Naive thymus-derived CD4-positive, alpha-beta T cell (primary cell): ENCODE measurements around the gene ANXA11. TPM values are rescaled to one million over a fixed set of nuclear protein-coding genes. Genes with fewer than 3 reads are reported as not detected.

Experiments used
- ATAC-seq: fragments of 150-1000 bp; cut with Tn5 transposase; 2 replicates; pipeline ENCODE4 v1.10.0; 2021; ENCODE audit warnings: mild to moderate bottlenecking, moderate library complexity
- CTCF ChIA-PET: fragments of 350-600 bp; sonication (Branson Sonifier 250); formaldehyde crosslinking; loops from one replicate; lab custom pipeline; 2021; ENCODE audit warnings: antibody characterized with exemption; lab: Charles Lee
- POLR2A ChIA-PET: fragments of 350-600 bp; sonication (Branson Sonifier 250); formaldehyde crosslinking; loops from one replicate; lab custom pipeline; 2021; ENCODE audit warnings: antibody characterized with exemption, inconsistent platforms; lab: Charles Lee
- DNase-seq, 9 donors: peaks; one replicate each; pipeline versions ENCODE4 v3.0.0 to v3.0.0-alpha.2; 2020 to 2022; ENCODE audit warnings: mixed read lengths in 1 of 9
- H3K27ac ChIP-seq: one replicate; pipeline ENCODE4 v1.7.0; 2013; ENCODE audit warnings: mild to moderate bottlenecking, low read depth, low read length, moderate library complexity
- H3K27me3 ChIP-seq, 2 donors: one replicate each; pipeline ENCODE4 v1.7.0; 2013; ENCODE audit warnings: low read length in 2 of 2, mild to moderate bottlenecking in 2 of 2, moderate library complexity in 2 of 2; ENCODE audit not compliant: control insufficient read depth in 2 of 2, insufficient read depth in 2 of 2
- H3K36me3 ChIP-seq, 3 experiments: 1 replicate in 2 of 3; 2 replicates in 1 of 3; pipeline ENCODE4 v1.7.0; 2013; ENCODE audit warnings: low read length in 3 of 3, mild to moderate bottlenecking in 3 of 3, moderate library complexity in 1 of 3; ENCODE audit not compliant: insufficient read depth in 3 of 3, control insufficient read depth in 2 of 3
- H3K4me1 ChIP-seq, 2 donors: one replicate each; pipeline ENCODE4 v1.7.0; 2013; ENCODE audit warnings: low read length in 2 of 2, mild to moderate bottlenecking in 2 of 2, moderate library complexity in 1 of 2; ENCODE audit not compliant: control insufficient read depth in 2 of 2, insufficient read depth in 2 of 2
- H3K4me3 ChIP-seq: 2 replicates; pipeline ENCODE4 v1.7.0; 2013; ENCODE audit warnings: mild to moderate bottlenecking, low read length
- H3K9me3 ChIP-seq, 3 experiments: 1 replicate in 2 of 3; 2 replicates in 1 of 3; pipeline ENCODE4 v1.7.0; 2013; ENCODE audit warnings: low read length in 3 of 3; ENCODE audit not compliant: control insufficient read depth in 2 of 3
- H3K27ac Mint-ChIP-seq, 9 donors: one replicate each; pipeline ENCODE4 v1.8.0; 2020 to 2022; ENCODE audit warnings: mixed read lengths in 9 of 9, mild to moderate bottlenecking in 8 of 9, moderate library complexity in 5 of 9, inconsistent platforms in 2 of 9
- H3K27me3 Mint-ChIP-seq, 5 donors: one replicate each; pipeline ENCODE4 v1.8.0; 2021 to 2022; ENCODE audit warnings: mixed read lengths in 5 of 5, mild to moderate bottlenecking in 1 of 5
- H3K36me3 Mint-ChIP-seq, 5 donors: one replicate each; pipeline ENCODE4 v1.8.0; 2020 to 2022; ENCODE audit warnings: mixed read lengths in 5 of 5, mild to moderate bottlenecking in 3 of 5, inconsistent platforms in 1 of 5
- H3K4me1 Mint-ChIP-seq, 7 donors: one replicate each; pipeline ENCODE4 v1.8.0; 2020 to 2022; ENCODE audit warnings: mixed read lengths in 7 of 7, mild to moderate bottlenecking in 3 of 7, inconsistent platforms in 1 of 7
- H3K4me3 Mint-ChIP-seq, 10 donors: one replicate each; pipeline ENCODE4 v1.8.0; 2020 to 2022; ENCODE audit warnings: mild to moderate bottlenecking in 10 of 10, mixed read lengths in 10 of 10, moderate library complexity in 6 of 10, inconsistent platforms in 2 of 10
- H3K9me3 Mint-ChIP-seq, 11 donors: one replicate each; pipeline ENCODE4 v1.8.0; 2020 to 2022; ENCODE audit warnings: mixed read lengths in 11 of 11, mild to moderate bottlenecking in 4 of 11, inconsistent platforms in 1 of 11, moderate library complexity in 1 of 11
- intact Hi-C, 2 donors: fragments of 100-400 bp; cut with micrococcal nuclease; formaldehyde crosslinking; loops; one replicate each; pipeline ENCODE4 v1.15.1; 2023
- polyA plus RNA-seq, 2 donors: library from polyadenylated mRNA; unstranded; fragments of 300-500 nt; fragmentation: Illumina TruSeq; gene quantifications; one replicate each; pipeline ENCODE4 v1.2.3, GENCODE V29; 2021
- total RNA-seq, 6 experiments: library from RNA in 5 of 6; stranded (reverse) in 5 of 6; gene quantifications; 1 replicate in 5 of 6; 2 replicates in 1 of 6; pipeline ENCODE4 v1.2.3 and lab custom pipeline; 2021 to 2026

Gene ANXA11
- total and polyA plus RNA-seq, 7 experiments from 2014 or later, result 189 to 278 (median 231) TPM

- DNase-seq (no peak), ATAC-seq (no peak)
- Histone ChIP-seq H3K27me3 (no peaks in the 10 kb centered on the region), H3K4me3 (no peak overlapping the region), H3K27ac (no peak overlapping the region), H3K9me3 (no peaks in the 10 kb centered on the region), H3K4me1 (peaks cover 31 to 46% of the 10 kb centered on the region in 2 donors), H3K36me3 (peaks cover 0 to 10% (median 6%) of the 10 kb centered on the region in 3 experiments)
- H3K4me3 Mint-ChIP-seq, result peak overlapping the region in 2 of 10 donors; percentile 6 to 39
- POLR2A ChIA-PET, result interaction anchor here (0.7 to 6.9 kb wide), 6 partner anchors 9 to 32 kb away, joined by 3 to 223 read pairs (median 4); partner anchors contain the start of gene ANXA11
- intact Hi-C loops, result loop anchor here in 1 of 2 donors (10.0 kb wide), 1 partner anchor 1119 kb away; the partner anchor contains the start of gene ZMIZ1
- peaks cover 0 to 4% (median 0%) of the 10 kb centered on the region in 11 donors for H3K9me3 Mint-ChIP-seq
- H3K4me1 Mint-ChIP-seq, result peaks cover 67 to 99% (median 98%) of the 10 kb centered on the region in 7 donors
- CTCF ChIA-PET, result interaction anchor here (0.9 to 1.9 kb wide), 4 partner anchors 11 to 39 kb away, joined by 3 to 5 read pairs (median 4); no protein-coding TSS in a partner anchor
- H3K36me3 Mint-ChIP-seq, result peaks cover 0 to 16% (median 7%) of the 10 kb centered on the region in 5 donors
- peak overlapping the region in 4 of 9 donors; percentile 28 to 65 (median 40) for H3K27ac Mint-ChIP-seq
- no peaks in the 10 kb centered on the region for H3K27me3 Mint-ChIP-seq
These were observed 21.9 kb downstream of the ANXA11 start for GRCh38 chr10:80183436-80183835.

GRCh38 chr10:80182986-80183385 is 22.4 kb downstream of the ANXA11 start:
- no peak for DNase-seq
- peaks cover 0 to 4% (median 0%) of the 10 kb centered on the region in 11 donors for H3K9me3 Mint-ChIP-seq
- H3K27ac ChIP-seq, result no peak overlapping the region
- H3K4me3 Mint-ChIP-seq, result peak overlapping the region in 3 of 10 donors; percentile 19 to 39 (median 27)
- ChIA-PET CTCF (interaction anchor here (0.9 to 1.9 kb wide), 2 partner anchors 27 to 39 kb away, joined by 3 to 5 read pairs; no protein-coding TSS in a partner anchor), POLR2A (interaction anchor here (0.7 to 6.9 kb wide), 4 partner anchors 15 to 32 kb away, joined by 3 to 223 read pairs (median 3); partner anchors contain the start of gene ANXA11)
- peaks cover 0 to 10% (median 6%) of the 10 kb centered on the region in 3 experiments for H3K36me3 ChIP-seq
- intact Hi-C loops, result loop anchor here in 1 of 2 donors (10.0 kb wide), 1 partner anchor 1118 kb away; the partner anchor contains the start of gene ZMIZ1
- peaks cover 0 to 16% (median 8%) of the 10 kb centered on the region in 5 donors for H3K36me3 Mint-ChIP-seq
- peaks cover 69 to 99% (median 98%) of the 10 kb centered on the region in 7 donors for H3K4me1 Mint-ChIP-seq
- peaks cover 27 to 42% of the 10 kb centered on the region in 2 donors for H3K4me1 ChIP-seq
- H3K27me3 Mint-ChIP-seq, result no peaks in the 10 kb centered on the region
- ATAC-seq, result no peak
- no peaks in the 10 kb centered on the region for H3K27me3 ChIP-seq
- peak overlapping the region in 5 of 9 donors; percentile 1 to 65 (median 38) for H3K27ac Mint-ChIP-seq
- no peak overlapping the region for H3K4me3 ChIP-seq
- H3K9me3 ChIP-seq, result no peaks in the 10 kb centered on the region

GRCh38 chr10:80177781-80178636 is 27.3 kb downstream of the ANXA11 start:
- H3K4me3 ChIP-seq, result no peak overlapping the region
- H3K27me3 ChIP-seq, result no peaks in the 10 kb centered on the region
- Mint-ChIP-seq H3K9me3 (no peaks in the 10 kb centered on the region), H3K4me1 (peaks cover 39 to 91% (median 74%) of the 10 kb centered on the region in 7 donors), H3K27ac (peak overlapping the region; percentile 38 to 84 (median 79)), H3K4me3 (peak overlapping the region in 1 of 10 donors; percentile 39), H3K36me3 (peaks cover 0 to 13% (median 4%) of the 10 kb centered on the region in 5 donors), H3K27me3 (no peaks in the 10 kb centered on the region)
- ATAC-seq, result no peak
- H3K27ac ChIP-seq, result no peak overlapping the region
- no peak for DNase-seq
- intact Hi-C loops, result no loop called here
- peaks cover 0 to 24% (median 6%) of the 10 kb centered on the region in 3 experiments for H3K36me3 ChIP-seq
- ChIA-PET POLR2A (interaction anchor here (1.2 to 3.9 kb wide), 3 partner anchors 10 to 27 kb away, joined by 3 to 15 read pairs (median 5); partner anchors contain the start of gene ANXA11), CTCF (interaction anchor here (0.5 to 1.1 kb wide), 4 partner anchors 10 to 122 kb away, joined by 3 read pairs; no protein-coding TSS in a partner anchor)
- H3K9me3 ChIP-seq, result no peaks in the 10 kb centered on the region
- peaks cover 0 to 17% of the 10 kb centered on the region in 2 donors for H3K4me1 ChIP-seq

- H3K9me3 Mint-ChIP-seq, result no peaks in the 10 kb centered on the region
- H3K4me3 ChIP-seq, result no peak overlapping the region
- H3K4me1 ChIP-seq, result peaks cover 0 to 14% of the 10 kb centered on the region in 2 donors
- H3K27ac ChIP-seq, result no peak overlapping the region
- ATAC-seq, result no peak
- POLR2A ChIA-PET, result interaction anchor here (0.7 to 3.9 kb wide), 5 partner anchors 11 to 33 kb away, joined by 3 to 15 read pairs (median 3); partner anchors contain the start of gene ANXA11
- H3K9me3 ChIP-seq, result no peaks in the 10 kb centered on the region
- peaks cover 0 to 38% (median 6%) of the 10 kb centered on the region in 3 experiments for H3K36me3 ChIP-seq
- H3K4me1 Mint-ChIP-seq, result peaks cover 32 to 77% (median 59%) of the 10 kb centered on the region in 7 donors
- peak overlapping the region in 5 of 9 donors; percentile 53 to 83 (median 79) for H3K27ac Mint-ChIP-seq
- H3K36me3 Mint-ChIP-seq, result peaks cover 0 to 6% (median 4%) of the 10 kb centered on the region in 5 donors
- no peak for DNase-seq
- CTCF ChIA-PET, result interaction anchor here (0.6 to 1.6 kb wide), 2 partner anchors 11 to 33 kb away, joined by 3 to 8 read pairs; no protein-coding TSS in a partner anchor
- no peaks in the 10 kb centered on the region for H3K27me3 ChIP-seq
- intact Hi-C loops, result loop anchor here in 1 of 2 donors (1.0 kb wide), 1 partner anchor 11 kb away; no protein-coding TSS in a partner anchor
- H3K27me3 Mint-ChIP-seq, result no peaks in the 10 kb centered on the region
- peak overlapping the region in 1 of 10 donors; percentile 21 for H3K4me3 Mint-ChIP-seq
These were observed 28.8 kb downstream of the ANXA11 start for GRCh38 chr10:80176526-80176925.

- no peak overlapping the region for H3K4me3 ChIP-seq
- Mint-ChIP-seq H3K4me1 (peaks cover 27 to 71% (median 50%) of the 10 kb centered on the region in 7 donors), H3K27ac (peak overlapping the region in 2 of 9 donors; percentile 69 to 72), H3K4me3 (no peak overlapping the region), H3K36me3 (peaks cover 0 to 4% (median 4%) of the 10 kb centered on the region in 5 donors), H3K9me3 (no peaks in the 10 kb centered on the region), H3K27me3 (no peaks in the 10 kb centered on the region)
- no peak overlapping the region for H3K27ac ChIP-seq
- H3K4me1 ChIP-seq, result peaks cover 0 to 14% of the 10 kb centered on the region in 2 donors
- H3K27me3 ChIP-seq, result no peaks in the 10 kb centered on the region
- DNase-seq (no peak), ATAC-seq (no peak)
- peaks cover 4 to 50% (median 14%) of the 10 kb centered on the region in 3 experiments for H3K36me3 ChIP-seq
- intact Hi-C loops, result no loop called here
- POLR2A ChIA-PET, result interaction anchor here (1.1 to 3.9 kb wide), 2 partner anchors 9 to 13 kb away, joined by 4 to 15 read pairs; no protein-coding TSS in a partner anchor
- H3K9me3 ChIP-seq, result no peaks in the 10 kb centered on the region
- CTCF ChIA-PET, result interaction anchor here (1.6 kb wide), 1 partner anchor 31 kb away, joined by 8 read pairs; no protein-coding TSS in a partner anchor
These were observed 30.5 kb downstream of the ANXA11 start for GRCh38 chr10:80174641-80175395.
